IPS-NIHi7 (cell line): ENCODE data around the gene RHOT2.
"Not testable (repeated sequence)": the region's sequence is repeated elsewhere in the genome, so short reads cannot be mapped to it uniquely, and the experiment has no call there.

Experiments
- DNase-seq: peaks from one replicate; pipeline ENCODE4 v3.0.0; 2012; ENCODE audit warnings: mixed read lengths; ENCODE audit errors: extremely low spot score

The RHOT2 gene

GRCh38 chr16:700684-701584 is 33.0 kb downstream of the RHOT2 start:
- peak; percentile 78 for DNase-seq

- DNase-seq: no peak
Observed at GRCh38 chr16:702341-702740, 34.4 kb downstream of the RHOT2 start.

- no peak for DNase-seq
Observed at GRCh38 chr16:703406-703805, 35.5 kb downstream of the RHOT2 start.

GRCh38 chr16:704047-704446 is 36.1 kb downstream of the RHOT2 start:
- DNase-seq: no peak

GRCh38 chr16:704552-705380 is 36.8 kb downstream of the RHOT2 start:
- DNase-seq: no peak

GRCh38 chr16:705431-706188 is 37.7 kb downstream of the RHOT2 start, which contains the start of gene FBXL16:
Gene FBXL16, minus strand, starts transcription at chr16:705801. Its CDS starts 8,396 bp downstream, at chr16:697405.
- DNase-seq: peak; percentile 71

- DNase-seq: no peak
Observed at GRCh38 chr16:706189-707061, 38.5 kb downstream of the RHOT2 start.

- no peak for DNase-seq
Observed at GRCh38 chr16:707062-707538, 39.2 kb downstream of the RHOT2 start.

GRCh38 chr16:708019-708418 is 40.1 kb downstream of the RHOT2 start:
- no peak for DNase-seq

- no peak for DNase-seq
Observed at GRCh38 chr16:708959-709358, 41.0 kb downstream of the RHOT2 start.

GRCh38 chr16:709566-710499 is 41.9 kb downstream of the RHOT2 start:
- DNase-seq: no peak

GRCh38 chr16:710500-711075 is 42.7 kb downstream of the RHOT2 start:
- DNase-seq: no peak

- DNase-seq: no peak
Observed at GRCh38 chr16:711084-711483, 43.2 kb downstream of the RHOT2 start.

GRCh38 chr16:711548-712320 is 43.8 kb downstream of the RHOT2 start:
- peak; percentile 92 for DNase-seq

- DNase-seq: not testable (repeated sequence)
Observed at GRCh38 chr16:712740-713250, 44.9 kb downstream of the RHOT2 start.

GRCh38 chr16:714079-714478 is 46.1 kb downstream of the RHOT2 start:
- no peak for DNase-seq

GRCh38 chr16:714558-715476 is 46.9 kb downstream of the RHOT2 start, which contains the start of gene METRN:
Gene METRN, plus strand, starts transcription at chr16:715118. Its CDS starts 172 bp downstream, at chr16:715290.
- peak; percentile 90 for DNase-seq
